8988T (cell line): Measurements from ENCODE around the gene FHOD3.

Experiments
- DNase-seq: peaks from one replicate; pipeline ENCODE4 v3.0.0; 2011

The FHOD3 gene

DNA sequence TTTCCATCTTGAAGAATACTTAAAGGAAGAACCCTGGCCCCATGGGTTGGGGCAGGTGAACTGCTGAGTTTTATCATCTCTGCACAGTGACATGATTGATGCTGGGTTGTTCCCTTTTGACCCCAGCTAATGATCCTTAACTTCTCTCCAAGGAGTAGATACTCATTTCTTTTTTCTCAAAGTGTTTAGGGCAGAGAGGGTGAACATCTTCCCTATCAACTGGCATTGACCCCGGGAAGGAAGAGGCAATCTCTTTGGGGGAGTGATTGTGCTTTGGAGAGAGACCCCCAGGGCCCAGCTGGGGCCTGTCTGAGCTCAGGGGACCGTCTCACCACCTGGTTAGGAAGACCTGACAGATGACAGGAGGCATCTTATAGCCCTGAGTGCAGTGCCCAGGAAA is 190.6 kb downstream of the FHOD3 start:
- no peak for DNase-seq

DNA sequence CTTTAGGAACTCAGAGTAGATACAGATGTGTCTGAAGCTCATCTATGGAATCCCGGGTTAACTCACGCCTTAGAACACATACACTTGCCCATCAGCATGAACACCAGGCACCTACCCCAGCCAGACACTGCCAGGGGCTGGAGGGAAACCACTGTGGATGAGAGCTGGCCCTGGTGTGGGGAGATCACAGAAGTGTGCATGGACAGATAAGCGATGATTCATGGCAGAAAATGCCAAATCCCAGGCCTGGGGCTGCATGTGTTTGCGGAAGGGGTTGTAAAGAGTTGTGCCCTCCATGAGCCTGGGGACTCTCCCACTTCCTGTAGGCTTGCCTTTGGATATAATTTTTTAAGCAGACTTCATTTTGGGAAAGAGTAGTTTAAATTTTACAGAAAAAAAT is 193.4 kb downstream of the FHOD3 start:
- no peak for DNase-seq

DNA sequence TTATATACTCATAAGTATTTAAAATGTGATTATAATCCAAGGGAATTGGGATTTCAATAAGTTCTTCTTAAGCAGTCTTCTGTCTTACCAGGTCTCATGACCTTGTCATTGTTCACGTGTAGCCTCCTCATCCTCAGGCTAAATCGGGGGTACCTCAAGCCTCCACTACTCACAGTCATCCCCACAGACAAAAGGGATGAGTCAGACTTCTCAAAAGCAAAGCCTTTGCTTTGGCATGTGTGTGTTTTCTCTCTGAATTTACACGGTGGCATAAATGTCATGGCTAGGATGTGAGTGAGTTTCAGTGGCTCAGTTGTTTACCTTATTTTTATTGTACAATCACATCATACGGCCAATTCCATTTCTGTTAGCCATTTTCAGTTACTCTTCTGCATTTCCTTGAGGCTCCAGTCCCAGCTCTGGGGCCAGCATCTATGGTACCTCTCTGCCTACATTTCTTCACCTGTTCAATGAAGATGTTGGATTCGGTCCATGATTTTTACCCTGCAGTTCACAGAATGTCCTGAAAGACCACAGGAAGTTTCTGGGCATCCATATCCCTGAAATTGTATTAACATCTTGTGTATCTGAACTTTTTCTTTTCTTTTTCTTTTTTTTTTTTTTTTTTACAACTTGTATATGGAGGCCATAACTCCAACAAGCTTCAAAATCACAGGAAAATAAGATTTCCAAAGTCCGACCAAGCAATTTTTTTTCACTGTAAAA is 195.3 kb downstream of the FHOD3 start:
- DNase-seq = no peak

DNA sequence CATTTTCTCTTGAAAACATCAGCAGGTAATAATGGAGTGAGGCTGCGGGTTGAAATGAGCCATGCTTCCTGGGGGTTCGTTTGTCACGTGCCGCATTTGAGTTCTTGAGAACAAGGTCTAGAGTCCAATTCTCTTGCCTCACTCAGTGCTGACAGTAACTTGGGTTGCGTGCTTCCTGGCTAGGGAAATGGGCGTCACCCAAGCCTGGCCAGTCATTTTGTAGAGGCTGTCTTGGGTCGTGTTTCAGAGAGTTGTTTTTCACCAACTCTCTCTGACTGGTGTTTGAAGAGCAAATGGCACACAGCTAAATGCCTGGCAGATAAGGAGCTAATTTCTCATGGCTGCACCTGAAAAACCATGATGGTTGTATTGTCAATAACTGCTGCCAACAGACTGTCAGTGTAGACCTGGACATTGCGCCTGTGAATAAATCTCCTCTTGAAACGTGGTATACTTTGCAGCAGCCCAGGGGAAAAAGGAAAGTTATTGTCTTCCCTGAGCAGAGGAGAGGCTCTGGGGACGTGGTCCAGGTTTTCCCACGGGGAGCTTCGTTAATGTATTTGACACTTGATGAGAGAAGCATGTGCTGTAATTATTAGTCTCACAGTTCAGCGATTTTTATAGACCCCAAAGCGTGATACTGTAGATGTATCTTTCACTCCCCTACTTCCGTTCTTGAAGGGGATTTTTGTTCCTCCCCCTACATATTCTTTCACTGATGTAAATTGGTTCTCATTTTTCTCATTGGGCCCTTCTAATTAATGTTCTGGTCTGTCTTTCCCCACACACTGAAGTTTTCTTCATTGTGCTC is 196.0 kb downstream of the FHOD3 start:
- DNase-seq = no peak

DNA sequence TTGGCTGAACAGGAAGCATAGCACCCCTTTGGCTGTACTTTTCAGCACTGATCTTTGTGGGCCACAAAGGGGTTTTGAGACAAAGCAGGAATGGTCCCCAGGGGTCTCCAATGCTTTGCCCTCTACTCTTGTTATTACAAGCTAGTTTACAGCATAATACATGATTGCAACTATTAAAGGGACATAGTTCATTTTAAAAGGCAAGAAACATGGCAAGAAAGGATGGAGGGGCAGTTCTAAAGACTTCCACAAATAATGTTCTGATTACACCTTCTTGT is 196.6 kb downstream of the FHOD3 start:
- DNase-seq = no peak

DNA sequence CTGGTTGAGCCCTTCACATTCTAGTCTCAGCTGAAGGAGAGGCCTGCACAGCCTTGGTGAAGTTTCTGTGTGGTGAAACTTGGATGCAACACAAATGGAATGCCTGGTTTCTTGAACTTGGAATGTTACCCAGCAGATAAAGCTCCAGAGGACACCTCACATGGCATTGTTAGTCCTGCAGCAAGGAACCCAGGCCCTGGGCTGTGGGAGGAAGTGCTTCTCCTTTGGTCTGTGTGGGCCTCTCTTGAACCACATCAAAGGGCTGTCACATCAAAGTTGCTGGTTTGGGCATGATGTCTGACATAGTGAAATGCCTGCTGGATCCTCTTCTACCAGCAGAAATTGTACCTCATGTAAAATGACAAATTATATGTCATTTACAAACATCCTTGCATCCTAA is 198.5 kb downstream of the FHOD3 start:
- no peak for DNase-seq

DNA sequence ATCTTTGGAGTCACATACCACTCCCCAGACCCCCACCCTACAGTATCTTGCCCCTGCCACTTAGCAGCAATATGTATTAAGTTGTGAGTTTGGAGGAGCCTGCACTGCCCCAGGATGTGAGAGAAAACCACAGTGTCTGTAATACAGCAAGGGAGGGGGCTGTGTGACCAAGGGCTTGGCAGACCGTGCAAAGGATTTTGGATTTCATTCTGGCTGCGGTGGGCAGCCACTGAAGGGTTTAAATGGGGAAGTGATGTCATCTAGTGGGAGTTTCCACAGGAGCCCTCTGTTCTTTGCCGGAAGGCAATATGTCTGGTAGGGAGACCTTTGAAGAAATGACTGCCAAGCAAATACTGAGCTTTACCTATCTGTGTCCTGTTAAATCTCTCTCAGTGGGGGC is 202.4 kb downstream of the FHOD3 start:
- DNase-seq = no peak

DNA sequence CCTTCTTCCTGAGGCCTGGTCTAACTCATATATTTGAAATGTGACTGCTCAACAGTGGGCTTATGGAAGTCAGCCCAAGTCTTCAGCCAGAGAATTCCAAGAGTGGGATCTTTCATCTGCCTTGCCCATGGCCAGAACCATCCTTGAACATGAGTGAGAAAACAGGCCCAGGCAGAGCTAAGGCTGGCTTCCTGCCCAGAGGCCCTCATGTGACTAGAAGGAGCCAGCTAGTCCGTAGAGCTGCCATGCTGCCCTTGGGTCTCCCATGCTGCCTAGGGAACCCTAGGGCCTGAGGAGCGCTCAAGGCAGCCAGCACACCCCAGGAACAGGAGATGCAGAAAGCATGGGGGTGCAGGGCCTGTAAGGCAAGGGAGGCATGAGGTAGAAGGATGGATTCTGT is 203.6 kb downstream of the FHOD3 start:
- no peak for DNase-seq

DNA sequence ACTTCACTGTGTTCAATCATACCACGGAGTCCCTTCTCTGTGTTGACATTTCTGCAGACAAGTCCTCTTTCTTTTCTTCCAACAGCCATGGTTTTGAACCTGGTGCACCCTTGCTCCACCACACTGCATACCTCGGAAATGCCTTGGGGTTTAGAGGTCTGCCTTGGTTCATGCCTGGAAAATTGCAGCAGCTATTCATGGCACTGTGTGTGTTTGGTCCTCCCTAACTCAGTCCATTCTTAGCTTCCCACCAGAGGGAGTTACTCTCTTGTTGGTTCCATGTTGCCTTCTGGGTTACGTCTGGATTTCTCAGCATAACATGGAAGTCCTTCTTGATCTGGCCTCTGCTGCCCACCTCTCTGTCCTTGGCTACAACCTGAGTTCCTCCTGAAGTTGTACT is 206.0 kb downstream of the FHOD3 start:
- no peak for DNase-seq

DNA sequence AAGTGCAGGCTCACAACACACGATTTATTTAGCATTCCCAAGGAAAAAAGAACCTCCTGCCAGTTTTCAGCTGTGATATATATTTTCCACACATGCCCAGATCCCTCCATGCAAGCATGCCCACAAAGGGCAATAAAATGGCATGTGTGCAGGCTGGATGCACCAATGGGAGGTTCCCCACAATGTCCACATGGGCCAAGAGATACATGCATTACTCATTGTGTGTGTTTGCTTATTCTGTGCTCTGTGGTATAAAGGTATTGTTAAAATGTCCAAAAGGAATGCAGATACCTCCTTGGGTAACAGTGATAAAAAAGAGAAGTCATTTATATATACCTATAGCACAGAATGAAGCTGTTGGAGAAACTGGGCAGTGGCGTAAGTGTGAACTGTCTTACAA is 207.4 kb downstream of the FHOD3 start:
- DNase-seq = no peak

DNA sequence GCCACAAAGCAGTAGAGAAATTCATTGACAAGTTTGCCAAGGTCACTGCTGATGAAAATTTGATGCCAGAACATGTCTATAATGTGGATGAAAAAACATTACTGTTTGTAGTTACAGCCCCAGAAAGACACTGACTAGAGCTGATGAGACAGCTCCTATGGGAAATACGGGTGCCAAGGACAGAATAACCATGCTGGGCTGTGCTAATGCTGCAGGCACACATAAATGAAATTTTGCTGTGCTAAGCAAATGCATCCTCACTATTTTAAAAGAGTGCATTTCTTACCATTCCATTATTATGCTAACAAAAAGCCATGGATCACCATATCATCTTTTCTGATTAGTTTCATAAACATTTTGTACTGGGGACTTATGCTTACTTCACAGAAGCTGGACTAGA is 208.2 kb downstream of the FHOD3 start:
- no peak for DNase-seq

DNA sequence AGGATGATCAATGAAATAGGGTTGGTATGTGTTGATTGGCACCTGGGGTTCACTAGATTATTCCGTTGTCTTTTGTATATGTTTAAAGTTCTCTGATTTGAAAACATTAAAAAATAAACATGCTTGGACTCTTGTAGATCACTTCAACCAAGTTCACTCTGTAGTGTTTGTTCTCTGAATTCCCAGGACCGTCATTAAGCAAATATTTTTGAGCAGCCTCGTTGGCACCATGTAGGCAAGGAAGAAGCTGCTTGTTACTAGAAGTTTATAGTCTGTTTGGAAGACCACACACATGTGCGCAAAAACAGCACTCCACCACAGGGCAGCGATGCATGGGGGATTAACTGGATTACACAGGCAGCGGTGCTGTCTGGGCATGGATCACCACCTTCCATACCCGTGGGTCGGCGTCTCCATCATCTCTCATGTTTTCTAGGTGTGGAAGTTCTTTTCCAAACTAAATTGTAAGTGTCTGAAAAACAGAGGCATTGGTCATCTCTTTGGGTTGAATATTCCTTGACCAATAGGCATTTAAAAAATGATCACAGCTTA is 212.2 kb downstream of the FHOD3 start:
- DNase-seq = no peak

DNA sequence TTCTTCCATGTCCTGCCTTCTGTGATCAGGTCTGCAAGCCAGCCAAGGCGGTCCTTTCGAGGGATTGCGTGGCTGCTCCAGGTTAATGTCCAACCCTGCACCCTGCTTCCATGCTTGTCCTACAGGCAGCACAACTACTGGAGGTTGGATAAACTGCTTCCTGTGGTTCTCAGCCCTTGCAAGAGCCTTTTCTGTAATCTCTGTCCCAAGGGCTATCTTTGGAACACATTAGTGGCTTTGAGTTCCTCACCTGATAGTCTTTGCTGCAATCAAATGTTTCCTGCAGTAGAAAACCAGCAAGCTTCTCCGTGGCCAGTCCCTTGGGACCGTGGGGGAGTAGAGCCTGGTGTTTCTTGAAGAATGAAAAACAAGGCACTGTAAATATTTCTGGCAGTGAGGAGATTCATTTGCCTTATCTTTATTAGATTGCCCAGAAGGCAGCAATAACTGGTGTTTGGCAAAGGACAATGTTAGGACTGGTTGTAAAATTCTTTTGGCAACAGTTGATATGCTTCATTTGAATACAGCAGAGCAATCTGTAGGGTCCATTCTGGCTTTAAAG is 214.4 kb downstream of the FHOD3 start:
- no peak for DNase-seq

DNA sequence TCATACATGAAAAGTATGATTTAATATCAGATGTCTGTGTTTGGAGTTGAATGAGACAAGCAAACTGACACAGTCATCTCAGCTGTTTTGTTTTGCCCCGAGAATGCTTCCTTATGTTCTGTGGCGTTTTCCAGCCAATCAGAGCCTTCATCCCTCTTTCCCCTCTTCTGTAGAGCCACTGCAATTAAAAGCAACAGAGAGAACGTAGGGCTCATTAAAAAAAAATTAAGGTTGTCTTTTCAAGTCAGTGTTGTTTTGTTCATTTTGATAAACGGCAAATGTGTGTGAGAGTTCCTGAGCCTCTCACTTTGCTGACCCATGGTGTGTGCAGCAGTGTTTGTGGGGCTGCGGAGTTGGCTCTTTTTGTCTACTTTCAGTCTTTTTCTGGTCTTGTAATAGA is 216.0 kb downstream of the FHOD3 start:
- DNase-seq = no peak

DNA sequence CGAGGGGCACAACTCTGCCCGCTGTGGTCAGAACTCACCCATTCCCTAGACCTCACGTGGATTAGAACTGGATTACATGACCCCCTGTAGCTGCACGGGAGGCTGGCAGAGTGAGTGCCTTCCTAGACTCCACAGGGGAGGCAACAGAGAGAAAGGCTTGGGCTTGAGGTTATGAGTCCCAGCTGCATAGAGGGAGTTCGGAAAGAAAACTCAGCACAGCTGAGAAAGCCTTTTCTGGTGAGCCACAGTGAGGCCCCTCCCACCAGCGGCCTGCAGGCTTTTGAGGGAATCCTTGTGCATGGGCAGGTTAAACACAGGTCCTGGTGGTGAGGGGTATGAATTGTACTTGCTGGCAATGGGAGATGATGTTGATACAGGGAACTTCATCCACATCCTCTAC is 217.3 kb downstream of the FHOD3 start:
- DNase-seq = no peak

DNA sequence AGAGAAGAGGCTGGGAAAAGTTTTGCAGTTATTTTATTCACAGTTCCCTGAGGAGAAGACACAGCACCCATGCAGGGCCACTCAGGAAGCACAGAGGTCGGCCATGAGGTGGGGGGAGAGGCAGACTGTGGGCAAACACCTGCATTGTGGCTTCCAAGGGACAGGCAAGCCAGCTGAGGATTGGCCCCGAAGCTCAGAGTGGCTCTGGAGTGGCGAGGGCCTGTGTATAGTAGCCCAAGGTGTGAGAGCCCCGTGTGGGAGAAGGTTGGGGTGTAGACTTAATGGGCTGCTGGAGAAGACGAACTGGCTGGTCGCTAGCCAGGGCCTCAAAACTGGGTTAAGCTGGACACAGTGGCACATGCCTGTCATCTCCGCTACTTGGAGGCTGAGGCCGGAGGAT is 218.7 kb downstream of the FHOD3 start:
- no peak for DNase-seq

DNA sequence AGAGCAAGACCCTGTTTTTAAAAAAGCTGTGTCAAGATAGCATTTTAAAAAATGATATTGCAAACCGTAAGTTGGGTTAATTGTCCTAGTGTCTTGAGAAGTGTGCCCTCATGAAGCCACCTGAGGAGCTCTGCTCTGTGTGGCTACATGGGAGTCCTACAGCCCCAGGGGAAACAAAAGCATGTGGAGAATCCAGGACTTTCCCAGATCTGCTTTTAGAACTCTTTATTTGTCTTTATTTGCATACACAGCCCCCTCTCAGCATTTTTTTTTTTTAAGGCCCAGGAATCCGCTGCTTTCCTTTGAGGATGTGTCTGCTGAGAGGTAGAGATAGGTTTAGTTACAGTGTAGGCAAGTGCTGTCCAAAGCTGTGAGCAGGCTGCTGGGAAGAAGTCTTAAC is 219.2 kb downstream of the FHOD3 start:
- DNase-seq = no peak

DNA sequence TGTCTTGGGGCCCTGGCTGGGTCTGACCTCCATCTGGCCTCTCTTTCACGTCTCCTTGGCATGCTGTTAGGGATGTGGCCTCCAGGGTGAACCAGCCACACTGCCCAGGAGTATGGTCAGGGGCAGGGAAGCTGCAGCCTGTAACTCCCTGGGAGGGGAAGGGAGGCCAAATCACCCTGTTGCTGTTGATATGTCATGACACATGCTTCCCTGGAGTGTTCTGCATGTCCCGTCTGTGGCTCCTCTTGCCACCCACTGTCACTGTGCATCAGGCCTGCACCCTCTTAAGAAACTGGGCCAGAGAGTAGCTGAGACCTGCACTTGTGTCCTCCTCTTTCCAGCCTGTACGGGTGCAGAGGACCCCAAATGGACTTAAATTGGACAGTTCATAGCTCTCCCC is 221.3 kb downstream of the FHOD3 start:
- DNase-seq = no peak

DNA sequence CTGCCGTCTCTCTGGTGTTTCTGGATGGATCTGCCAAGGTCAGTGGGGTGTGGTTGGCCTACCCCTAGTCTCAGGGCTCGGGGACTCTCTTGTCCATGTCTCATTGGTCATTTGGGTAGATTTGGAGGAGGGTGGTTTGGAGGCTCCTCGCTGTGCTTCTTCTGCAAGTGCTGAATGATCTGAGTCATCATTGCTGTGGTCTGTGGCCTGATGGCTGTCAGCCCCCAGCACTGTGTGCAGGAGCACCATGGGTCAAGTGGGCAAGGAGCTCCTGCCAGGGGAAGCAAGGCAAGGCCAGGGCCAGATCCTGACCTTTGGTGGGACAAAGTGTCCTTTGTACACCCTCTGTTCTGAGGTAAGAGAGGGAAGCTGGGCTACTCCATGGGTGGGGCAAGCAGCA is 221.8 kb downstream of the FHOD3 start:
- DNase-seq = no peak

DNA sequence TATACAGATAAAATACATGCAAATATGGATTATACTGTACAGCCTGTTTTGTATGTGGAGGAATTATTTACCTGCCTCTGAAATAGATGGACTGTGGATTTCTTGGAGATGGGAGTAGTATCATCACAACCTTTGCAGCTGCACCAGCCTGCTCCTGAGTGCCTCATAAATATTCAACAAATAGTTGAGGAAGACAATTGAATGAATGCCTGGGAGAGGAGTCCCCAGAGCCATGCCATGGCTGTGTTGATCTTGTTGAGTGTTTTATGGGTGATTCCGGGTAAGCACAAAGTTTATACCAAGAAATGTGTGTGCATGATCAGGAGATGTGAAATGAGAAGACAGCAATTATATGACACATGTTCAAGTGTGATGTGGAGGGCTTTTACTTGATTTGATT is 225.0 kb downstream of the FHOD3 start:
- DNase-seq = no peak

DNA sequence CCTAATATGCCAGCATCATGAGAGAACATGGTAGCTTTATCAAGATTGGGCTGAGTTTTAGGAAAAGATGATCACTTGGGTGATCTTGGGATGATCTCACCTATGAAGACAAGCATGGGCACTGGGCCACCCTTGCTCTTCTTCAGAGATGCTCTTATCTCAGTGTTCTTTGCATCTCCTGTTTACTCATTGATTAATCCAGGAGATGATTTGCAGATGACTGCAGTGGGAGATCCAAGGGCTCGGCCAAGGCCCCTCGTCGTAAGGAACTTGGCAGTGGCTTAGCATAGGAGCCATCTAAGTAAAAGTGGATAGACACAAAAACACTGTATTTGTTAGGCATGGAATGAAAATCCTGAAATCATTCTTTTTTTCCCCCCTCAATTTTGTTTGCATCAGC is 228.4 kb downstream of the FHOD3 start:
- no peak for DNase-seq

DNA sequence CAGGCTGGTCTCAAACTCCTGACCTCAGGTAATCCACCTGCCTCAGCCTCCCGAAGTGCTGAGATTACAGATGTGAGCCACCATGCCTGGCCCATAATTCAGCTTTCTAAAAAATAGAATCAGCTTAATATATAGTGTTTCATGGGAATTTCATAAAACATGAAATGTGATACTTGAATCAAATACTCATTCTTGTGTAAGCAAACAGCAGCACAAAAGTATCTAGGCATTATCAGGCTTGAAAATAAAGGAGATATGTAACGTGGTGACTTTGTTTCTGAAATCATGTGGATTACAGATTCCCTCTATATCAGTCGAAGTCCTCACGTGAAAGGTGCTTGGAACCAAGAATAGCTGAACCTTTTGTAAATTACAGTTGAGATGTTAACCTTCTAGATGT is 229.1 kb downstream of the FHOD3 start:
- DNase-seq = no peak

DNA sequence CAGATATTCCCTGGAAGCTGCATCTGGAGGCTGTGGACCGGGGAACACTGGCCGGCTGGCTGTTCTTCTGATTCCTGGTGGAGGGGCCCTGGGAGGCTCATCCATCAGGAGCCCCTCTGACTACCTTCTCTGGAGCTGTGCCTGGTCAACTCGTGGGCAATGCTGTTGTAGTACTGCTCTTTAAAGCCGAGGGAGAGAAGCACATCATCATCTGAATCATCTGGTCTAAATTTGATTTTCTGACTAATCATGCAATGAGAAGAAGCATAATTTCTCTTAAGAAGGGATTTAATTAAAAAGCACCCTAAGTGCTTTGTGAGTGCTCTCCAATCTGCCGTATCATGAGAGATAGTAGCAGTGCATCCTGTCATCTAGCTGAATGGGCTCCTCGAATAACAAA is 229.5 kb downstream of the FHOD3 start:
- no peak for DNase-seq

DNA sequence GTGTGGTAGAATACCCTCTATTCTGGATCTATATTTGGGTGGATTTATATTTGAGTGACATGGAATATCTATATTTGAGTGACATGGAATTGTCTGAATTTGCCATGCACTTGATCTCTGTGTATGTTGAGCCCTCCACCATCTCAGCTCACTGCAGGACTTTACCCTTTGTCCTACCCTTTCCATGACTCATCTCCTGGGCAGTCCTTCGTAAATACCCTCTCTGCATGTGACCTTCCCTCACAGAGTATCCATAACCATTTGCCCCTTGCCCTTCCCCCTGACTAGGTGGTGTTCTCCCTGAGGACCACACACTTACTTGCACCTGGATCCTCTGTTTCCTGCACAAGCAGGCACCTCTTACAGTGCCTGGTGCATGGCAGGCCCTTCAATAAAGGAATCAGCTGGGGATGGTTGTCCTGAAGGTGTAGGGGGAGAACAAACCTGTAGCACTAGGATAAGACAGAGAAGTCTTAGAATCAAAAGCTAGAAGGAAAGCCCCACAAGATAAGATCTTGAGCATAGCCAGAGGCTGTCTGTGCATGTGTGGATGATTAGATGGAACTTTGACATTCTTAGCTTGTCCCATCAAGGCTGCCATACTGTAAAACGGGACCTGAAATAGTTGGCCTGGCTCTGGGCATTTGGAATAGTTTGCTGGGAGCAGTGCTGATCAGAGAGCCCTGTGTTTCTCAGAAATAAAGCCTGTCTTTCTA is 230.4 kb downstream of the FHOD3 start:
- no peak for DNase-seq
